ENCODE data around the gene MYRIP. TPM values are rescaled to one million over a fixed set of nuclear protein-coding genes. Genes with fewer than 3 reads are reported as not detected.

The MYRIP gene
- total RNA-seq, 2 experiments from 2014 or later: not detected

- no peaks in the 10 kb centered on the region for H3K36me3 Mint-ChIP-seq (ENCODE audit: low read depth)
- POLR2A ChIA-PET: no interaction called here
- no peak for DNase-seq
- peaks cover 2% of the 10 kb centered on the region for H3K9me3 Mint-ChIP-seq
- H3K4me1 Mint-ChIP-seq: no peaks in the 10 kb centered on the region
- no peak overlapping the region for H3K4me3 Mint-ChIP-seq
- H3K27ac Mint-ChIP-seq: no peak overlapping the region
- CTCF ChIA-PET: no interaction called here
- H3K27me3 Mint-ChIP-seq: no peaks in the 10 kb centered on the region
Measured at GRCh38 chr3:39882111-39882510, 72.7 kb downstream of the MYRIP start.

- no peaks in the 10 kb centered on the region for H3K9me3 Mint-ChIP-seq
Measured at GRCh38 chr3:39892068-39892467, 82.7 kb downstream of the MYRIP start.

GRCh38 chr3:39896184-39896583, 86.8 kb downstream of the MYRIP start:
- Mint-ChIP-seq H3K27me3 (peaks cover 2% of the 10 kb centered on the region), H3K4me3 (no peak overlapping the region), H3K9me3 (no peaks in the 10 kb centered on the region), H3K36me3 (ENCODE audit: low read depth) (no peaks in the 10 kb centered on the region), H3K4me1 (no peaks in the 10 kb centered on the region), H3K27ac (no peak overlapping the region)
- ChIA-PET CTCF (no interaction called here), POLR2A (no interaction called here)
- DNase-seq: no peak

More at GRCh38 chr3:39892068-39892467, 82.7 kb downstream of the MYRIP start:
- Mint-ChIP-seq H3K36me3 (ENCODE audit: low read depth) (no peaks in the 10 kb centered on the region), H3K27me3 (no peaks in the 10 kb centered on the region), H3K27ac (no peak overlapping the region), H3K4me3 (no peak overlapping the region), H3K4me1 (no peaks in the 10 kb centered on the region)
- CTCF ChIA-PET: no interaction called here
- POLR2A ChIA-PET: no interaction called here
- DNase-seq: no peak

GRCh38 chr3:39900462-39901002, 91.1 kb downstream of the MYRIP start:
- ChIA-PET CTCF (no interaction called here), POLR2A (no interaction called here)
- no peak overlapping the region for H3K4me3 Mint-ChIP-seq
- no peaks in the 10 kb centered on the region for H3K9me3 Mint-ChIP-seq
- no peak for DNase-seq
- H3K27me3 Mint-ChIP-seq: peaks cover 2% of the 10 kb centered on the region
- no peaks in the 10 kb centered on the region for H3K36me3 Mint-ChIP-seq (ENCODE audit: low read depth)
- no peaks in the 10 kb centered on the region for H3K4me1 Mint-ChIP-seq
- H3K27ac Mint-ChIP-seq: no peak overlapping the region

- ChIA-PET CTCF (no interaction called here), POLR2A (no interaction called here)
- Mint-ChIP-seq H3K4me1 (no peaks in the 10 kb centered on the region), H3K4me3 (no peak overlapping the region), H3K36me3 (ENCODE audit: low read depth) (no peaks in the 10 kb centered on the region), H3K9me3 (no peaks in the 10 kb centered on the region), H3K27me3 (no peaks in the 10 kb centered on the region), H3K27ac (no peak overlapping the region)
- no peak for DNase-seq
Measured at GRCh38 chr3:39903253-39903652, 93.8 kb downstream of the MYRIP start.

GRCh38 chr3:39905788-39906187, 96.4 kb downstream of the MYRIP start:
- POLR2A ChIA-PET: no interaction called here
- Mint-ChIP-seq H3K27me3 (no peaks in the 10 kb centered on the region), H3K9me3 (no peaks in the 10 kb centered on the region), H3K4me1 (no peaks in the 10 kb centered on the region), H3K27ac (no peak overlapping the region), H3K36me3 (ENCODE audit: low read depth) (no peaks in the 10 kb centered on the region), H3K4me3 (no peak overlapping the region)
- DNase-seq: no peak
- CTCF ChIA-PET: no interaction called here

- H3K27ac Mint-ChIP-seq: no peak overlapping the region
- ChIA-PET POLR2A (no interaction called here), CTCF (no interaction called here)
- no peaks in the 10 kb centered on the region for H3K9me3 Mint-ChIP-seq
- H3K27me3 Mint-ChIP-seq: no peaks in the 10 kb centered on the region
- no peak overlapping the region for H3K4me3 Mint-ChIP-seq
- no peaks in the 10 kb centered on the region for H3K4me1 Mint-ChIP-seq
- no peak for DNase-seq
- H3K36me3 Mint-ChIP-seq (ENCODE audit: low read depth): no peaks in the 10 kb centered on the region
Measured at GRCh38 chr3:39907981-39908380, 98.6 kb downstream of the MYRIP start.

GRCh38 chr3:39910135-39910534, 100.7 kb downstream of the MYRIP start:
- POLR2A ChIA-PET: no interaction called here
- Mint-ChIP-seq H3K4me1 (no peaks in the 10 kb centered on the region), H3K27ac (no peak overlapping the region), H3K27me3 (no peaks in the 10 kb centered on the region), H3K4me3 (no peak overlapping the region), H3K9me3 (no peaks in the 10 kb centered on the region), H3K36me3 (ENCODE audit: low read depth) (no peaks in the 10 kb centered on the region)
- no peak for DNase-seq
- CTCF ChIA-PET: no interaction called here

GRCh38 chr3:39910826-39911464, 101.5 kb downstream of the MYRIP start:
- POLR2A ChIA-PET: no interaction called here
- no peaks in the 10 kb centered on the region for H3K27me3 Mint-ChIP-seq
- no peaks in the 10 kb centered on the region for H3K4me1 Mint-ChIP-seq
- no peaks in the 10 kb centered on the region for H3K9me3 Mint-ChIP-seq
- no peak overlapping the region for H3K27ac Mint-ChIP-seq
- H3K36me3 Mint-ChIP-seq (ENCODE audit: low read depth): no peaks in the 10 kb centered on the region
- DNase-seq: no peak
- CTCF ChIA-PET: no interaction called here
- H3K4me3 Mint-ChIP-seq: no peak overlapping the region

- POLR2A ChIA-PET: no interaction called here
- H3K4me3 Mint-ChIP-seq: no peak overlapping the region
- no peak overlapping the region for H3K27ac Mint-ChIP-seq
- DNase-seq: no peak
- H3K36me3 Mint-ChIP-seq (ENCODE audit: low read depth): no peaks in the 10 kb centered on the region
- no peaks in the 10 kb centered on the region for H3K9me3 Mint-ChIP-seq
- no peaks in the 10 kb centered on the region for H3K4me1 Mint-ChIP-seq
- CTCF ChIA-PET: no interaction called here
- no peaks in the 10 kb centered on the region for H3K27me3 Mint-ChIP-seq
Measured at GRCh38 chr3:39911465-39912309, 102.3 kb downstream of the MYRIP start.

GRCh38 chr3:39915027-39915426, 105.6 kb downstream of the MYRIP start:
- Mint-ChIP-seq H3K4me3 (no peak overlapping the region), H3K9me3 (no peaks in the 10 kb centered on the region), H3K36me3 (ENCODE audit: low read depth) (no peaks in the 10 kb centered on the region), H3K27ac (no peak overlapping the region), H3K27me3 (no peaks in the 10 kb centered on the region), H3K4me1 (no peaks in the 10 kb centered on the region)
- ChIA-PET CTCF (no interaction called here), POLR2A (no interaction called here)
- no peak for DNase-seq

- Mint-ChIP-seq H3K36me3 (ENCODE audit: low read depth) (no peaks in the 10 kb centered on the region), H3K4me3 (no peak overlapping the region), H3K9me3 (no peaks in the 10 kb centered on the region), H3K27me3 (peaks cover 2% of the 10 kb centered on the region), H3K27ac (no peak overlapping the region), H3K4me1 (no peaks in the 10 kb centered on the region)
- no peak for DNase-seq
- ChIA-PET CTCF (no interaction called here), POLR2A (no interaction called here)
Measured at GRCh38 chr3:39917065-39917773, 107.8 kb downstream of the MYRIP start.

GRCh38 chr3:39919281-39919680, 109.9 kb downstream of the MYRIP start:
- Mint-ChIP-seq H3K4me1 (no peaks in the 10 kb centered on the region), H3K36me3 (ENCODE audit: low read depth) (no peaks in the 10 kb centered on the region), H3K27ac (no peak overlapping the region), H3K9me3 (no peaks in the 10 kb centered on the region), H3K4me3 (no peak overlapping the region), H3K27me3 (peaks cover 5% of the 10 kb centered on the region)
- ChIA-PET CTCF (no interaction called here), POLR2A (no interaction called here)
- DNase-seq: no peak

Measured in activated CD4-positive, alpha-beta T cell treated with anti-CD3 and anti-CD28 coated beads, Interleukin-2, amount 10 ng/mL, durations not matched to agents 7 days and 5 days (primary cell).